Coronary artery (tissue), 2 donors: Measurements from ENCODE around the gene ERF.

ENCODE experiments used
- DNase-seq: peaks from one replicate; pipeline ENCODE4 v3.0.0-alpha.2; 2017; ENCODE audit warnings: low spot score
- H3K27ac ChIP-seq, 2 donors: fragments of 200-600 bp; sonication (generic); one replicate each; pipeline ENCODE4 v1.5.1; 2016 to 2019
- H3K4me3 ChIP-seq: fragments of 200-600 bp; sonication (generic); 2 replicates; pipeline ENCODE4 v1.5.1; 2016; ENCODE audit warnings: mild to moderate bottlenecking, moderate library complexity
- TF ChIP-seq, protein P1 (sequence below): fragments of 200-600 bp; sonication (generic); IDR thresholded peaks from one replicate; pipeline ENCODE4 v1.5.1; 2019; ENCODE audit warnings: antibody characterized with exemption

Gene ERF

GRCh38 chr19:42247640-42248199 lies 7.2 kb downstream of the ERF start:
- DNase-seq, result no peak
- peak overlapping the region; percentile 12 to 71 for H3K27ac ChIP-seq
- TF ChIP-seq, protein P1, sequence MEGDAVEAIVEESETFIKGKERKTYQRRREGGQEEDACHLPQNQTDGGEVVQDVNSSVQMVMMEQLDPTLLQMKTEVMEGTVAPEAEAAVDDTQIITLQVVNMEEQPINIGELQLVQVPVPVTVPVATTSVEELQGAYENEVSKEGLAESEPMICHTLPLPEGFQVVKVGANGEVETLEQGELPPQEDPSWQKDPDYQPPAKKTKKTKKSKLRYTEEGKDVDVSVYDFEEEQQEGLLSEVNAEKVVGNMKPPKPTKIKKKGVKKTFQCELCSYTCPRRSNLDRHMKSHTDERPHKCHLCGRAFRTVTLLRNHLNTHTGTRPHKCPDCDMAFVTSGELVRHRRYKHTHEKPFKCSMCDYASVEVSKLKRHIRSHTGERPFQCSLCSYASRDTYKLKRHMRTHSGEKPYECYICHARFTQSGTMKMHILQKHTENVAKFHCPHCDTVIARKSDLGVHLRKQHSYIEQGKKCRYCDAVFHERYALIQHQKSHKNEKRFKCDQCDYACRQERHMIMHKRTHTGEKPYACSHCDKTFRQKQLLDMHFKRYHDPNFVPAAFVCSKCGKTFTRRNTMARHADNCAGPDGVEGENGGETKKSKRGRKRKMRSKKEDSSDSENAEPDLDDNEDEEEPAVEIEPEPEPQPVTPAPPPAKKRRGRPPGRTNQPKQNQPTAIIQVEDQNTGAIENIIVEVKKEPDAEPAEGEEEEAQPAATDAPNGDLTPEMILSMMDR, result no peak
- no peak overlapping the region for H3K4me3 ChIP-seq

GRCh38 chr19:42246922-42247639 lies 7.8 kb downstream of the ERF start:
- TF ChIP-seq, protein P1, result no peak
- DNase-seq, result no peak

DNA sequence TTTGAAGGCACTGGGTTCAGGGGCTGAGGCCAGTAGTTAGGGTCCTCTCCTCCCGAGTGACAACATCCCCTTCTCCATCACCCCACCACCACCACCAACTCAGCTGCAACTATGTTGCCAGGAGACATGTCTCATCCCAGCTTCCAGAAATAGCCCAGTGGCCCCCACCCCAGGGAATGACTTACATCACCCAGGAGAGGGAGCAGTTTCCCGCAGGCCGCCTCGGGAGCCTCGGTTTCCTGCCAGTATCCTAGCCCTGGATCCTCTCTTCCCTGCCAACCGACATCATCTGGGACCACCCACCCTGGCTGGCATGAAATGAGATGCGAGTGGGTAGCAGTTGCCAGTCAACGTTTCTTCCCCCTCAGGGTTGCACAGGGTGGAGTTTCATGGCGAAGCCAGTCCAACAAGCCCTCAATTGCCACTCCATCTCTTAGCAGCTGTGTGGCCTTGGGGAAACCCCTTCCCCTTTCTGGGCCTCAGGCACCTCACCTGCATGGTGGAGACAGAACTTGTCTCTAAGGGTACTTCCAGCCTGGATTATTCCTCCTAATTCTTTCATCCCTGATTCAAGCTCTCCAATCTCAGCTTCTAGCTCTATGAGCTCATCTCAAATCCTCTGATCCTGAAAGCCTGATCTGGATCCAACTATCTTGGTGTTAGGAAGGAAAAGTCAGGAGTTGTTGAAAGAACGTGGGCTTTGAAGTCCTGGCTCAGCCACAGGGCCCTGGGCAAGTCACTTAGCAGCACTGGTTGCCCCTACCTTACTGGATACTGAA lies 8.6 kb downstream of the ERF start:
- TF ChIP-seq, protein P1, result peak; percentile 62
- peak; percentile 90 for DNase-seq
- peak overlapping the region; percentile 50 to 71 for H3K27ac ChIP-seq

More at GRCh38 chr19:42246922-42247639, 7.8 kb downstream of the ERF start:
- H3K27ac ChIP-seq, result peak overlapping the region in 1 of 2 donors; percentile 71
- H3K4me3 ChIP-seq, result no peak overlapping the region

DNA sequence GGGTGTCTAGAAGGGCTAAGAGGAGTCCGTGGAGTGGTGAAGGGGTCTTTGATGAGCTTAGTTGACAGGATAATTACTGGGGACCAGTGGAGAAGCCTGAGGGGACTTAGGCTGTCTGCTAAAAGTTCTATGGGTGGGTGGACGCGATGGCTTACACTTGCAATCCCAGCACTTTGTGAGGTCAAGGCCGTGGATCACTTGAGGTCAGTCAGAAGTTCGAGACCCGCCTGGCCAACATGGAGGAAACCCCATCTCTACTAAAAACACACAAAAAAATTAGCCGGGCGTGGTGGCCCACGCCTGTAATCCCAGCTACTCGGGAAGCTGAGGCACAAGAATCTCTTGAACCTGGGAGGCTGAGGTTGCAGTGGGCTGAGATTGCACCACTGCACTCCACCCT lies 9.7 kb downstream of the ERF start:
- Histone ChIP-seq H3K4me3 (peak overlapping the region; percentile 90), H3K27ac (peak overlapping the region; percentile 85 to 94)
- TF ChIP-seq, protein P1, result no peak
- no peak for DNase-seq

More for the DNA sequence above, 8.6 kb downstream of the ERF start:
- H3K4me3 ChIP-seq, result no peak overlapping the region

- peak; percentile 97 for DNase-seq
- Histone ChIP-seq H3K27ac (peak overlapping the region; percentile 85 to 94), H3K4me3 (peak overlapping the region; percentile 90)
- TF ChIP-seq, protein P1, result peak; percentile 34
These were observed 10.3 kb downstream of the ERF start for GRCh38 chr19:42244347-42245220.
